ENCODE data around the gene NFKBIE. TPM values are rescaled to one million over a fixed set of nuclear protein-coding genes. Genes with fewer than 3 reads are reported as not detected.

Gene NFKBIE
- total RNA-seq, 2 donors from 2014 or later: 3.8 to 8.7 TPM

DNA sequence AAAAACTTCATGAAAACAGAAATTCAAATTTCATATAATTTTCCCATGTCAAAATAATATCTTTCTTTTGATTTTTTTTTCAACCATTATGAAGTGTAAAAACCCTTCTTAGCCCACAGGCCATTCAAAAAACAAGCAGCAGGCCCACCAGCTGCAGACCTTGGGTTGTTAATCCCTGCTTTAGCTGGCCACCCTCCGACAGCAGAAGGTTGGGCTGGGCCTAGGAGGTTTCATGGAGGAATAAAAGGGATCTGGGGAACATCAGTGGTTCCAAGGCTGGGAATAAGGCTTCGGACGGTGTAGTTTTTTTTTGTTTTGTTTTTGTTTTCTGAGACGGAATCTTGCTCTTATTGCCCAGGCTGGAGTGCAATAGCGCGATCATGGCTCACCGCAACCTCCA is 22.0 kb downstream of the NFKBIE start:
- H3K4me1 ChIP-seq: peaks cover 0 to 11% of the 10 kb centered on the region in 2 donors
- H3K4me3 ChIP-seq: no peak overlapping the region
- no peak overlapping the region for H3K27ac ChIP-seq
- H3K36me3 ChIP-seq: no peaks in the 10 kb centered on the region
- TF ChIP-seq CTCF (IDR thresholded peaks at IDR 0.05): no peak
- H3K9me3 ChIP-seq: no peaks in the 10 kb centered on the region
- no peaks in the 10 kb centered on the region for H3K27me3 ChIP-seq
- no peak for DNase-seq (ENCODE audit: low spot score)

DNA sequence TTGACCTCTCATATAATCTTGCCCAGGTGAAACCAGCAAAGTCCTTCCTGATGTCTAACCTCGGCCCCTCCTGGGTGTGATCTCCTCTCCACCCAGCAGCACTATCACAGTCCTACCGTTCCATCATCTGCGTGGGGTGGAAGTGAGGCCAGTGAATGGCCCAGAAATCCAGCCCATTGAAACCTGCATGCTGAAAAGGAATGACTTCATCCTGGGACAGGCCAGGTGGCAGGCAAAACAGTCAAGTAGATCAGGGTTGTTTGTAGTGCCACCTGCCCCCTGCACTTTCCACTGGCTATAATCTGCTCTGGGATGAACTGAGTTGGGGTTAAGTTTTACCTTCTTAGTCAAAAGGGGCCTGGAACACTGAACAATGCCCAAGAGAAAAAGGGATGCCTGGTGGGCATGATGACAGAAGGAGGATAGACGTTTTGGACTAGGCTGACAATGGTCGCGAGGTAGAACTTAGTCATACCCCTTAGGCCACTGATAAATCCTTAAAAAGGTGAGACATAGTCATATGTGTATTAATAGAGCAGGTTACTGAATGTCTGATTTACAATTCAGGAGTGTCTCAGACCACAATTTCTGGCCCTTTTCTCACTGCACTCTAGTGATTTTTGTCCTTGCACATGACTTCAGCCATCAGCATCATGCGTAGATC is 26.5 kb downstream of the NFKBIE start:
- H3K4me3 ChIP-seq: no peak overlapping the region
- H3K27ac ChIP-seq: peak overlapping the region; percentile 98
- H3K9me3 ChIP-seq: no peaks in the 10 kb centered on the region
- H3K36me3 ChIP-seq: no peaks in the 10 kb centered on the region
- H3K4me1 ChIP-seq: peaks cover 0 to 38% of the 10 kb centered on the region in 2 donors
- no peak for DNase-seq (ENCODE audit: low spot score)
- no peaks in the 10 kb centered on the region for H3K27me3 ChIP-seq
- no peak for TF ChIP-seq CTCF (IDR thresholded peaks at IDR 0.05)

GRCh38 chr6:44237813-44238433 is 27.4 kb downstream of the NFKBIE start:
- H3K27ac ChIP-seq: peak overlapping the region; percentile 98
- peak; percentile 85 for DNase-seq (ENCODE audit: low spot score)
- no peaks in the 10 kb centered on the region for H3K9me3 ChIP-seq
- peak; percentile 90 to 97 for TF ChIP-seq CTCF (IDR thresholded peaks at IDR 0.05)
- peaks cover 0 to 47% of the 10 kb centered on the region in 2 donors for H3K4me1 ChIP-seq
- peaks cover 1% of the 10 kb centered on the region for H3K36me3 ChIP-seq
- no peaks in the 10 kb centered on the region for H3K27me3 ChIP-seq
- H3K4me3 ChIP-seq: peak overlapping the region; percentile 59 to 67

DNA sequence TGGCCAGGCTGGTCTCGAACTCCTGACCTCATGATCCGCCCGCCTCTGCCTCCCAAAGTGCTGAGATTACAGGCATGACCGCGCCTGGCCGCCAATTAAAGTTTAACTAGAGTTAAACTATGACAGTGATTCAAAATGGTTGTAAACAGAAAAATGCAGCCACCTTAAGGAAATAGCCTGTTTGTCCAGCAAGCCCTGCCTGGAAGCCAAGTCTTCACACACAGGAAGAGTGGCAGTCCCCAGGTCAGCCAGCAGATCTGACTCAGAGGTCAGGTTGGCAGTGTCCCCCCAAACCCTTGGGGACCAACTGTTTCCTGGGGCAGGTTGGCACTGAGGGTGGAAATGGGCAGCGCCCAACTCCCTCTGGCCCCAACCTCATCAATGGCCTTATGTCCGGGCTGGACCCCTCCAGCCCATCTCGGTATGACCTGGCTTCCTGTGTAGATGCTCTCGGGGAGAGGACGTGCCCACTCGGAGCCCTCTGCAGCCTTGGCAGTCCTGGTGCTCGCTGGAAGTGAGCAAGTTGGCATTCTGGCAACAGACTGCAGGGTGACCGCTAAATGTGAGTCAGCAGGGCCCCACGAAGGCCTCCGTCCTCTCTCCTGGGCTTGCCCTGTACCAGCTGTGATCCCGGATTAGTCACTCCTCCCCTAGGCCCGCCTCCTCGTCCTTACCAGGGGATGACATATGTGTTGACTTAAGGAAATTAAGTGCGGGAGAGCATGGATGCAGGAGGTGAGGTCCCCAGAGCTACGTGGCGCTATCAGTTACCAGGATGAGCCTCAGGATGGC is 28.1 kb downstream of the NFKBIE start:
- no peaks in the 10 kb centered on the region for H3K27me3 ChIP-seq
- H3K4me1 ChIP-seq: peaks cover 0 to 52% of the 10 kb centered on the region in 2 donors
- peak; percentile 98 for DNase-seq (ENCODE audit: low spot score)
- H3K4me3 ChIP-seq: peak overlapping the region; percentile 59 to 67
- TF ChIP-seq CTCF (IDR thresholded peaks at IDR 0.05): no peak
- no peaks in the 10 kb centered on the region for H3K9me3 ChIP-seq
- H3K27ac ChIP-seq: peak overlapping the region; percentile 98
- peaks cover 8% of the 10 kb centered on the region for H3K36me3 ChIP-seq

GRCh38 chr6:44235891-44236516 is 29.3 kb downstream of the NFKBIE start:
- H3K36me3 ChIP-seq: peaks cover 20% of the 10 kb centered on the region
- no peak overlapping the region for H3K4me3 ChIP-seq
- DNase-seq (ENCODE audit: low spot score): no peak
- peak overlapping the region; percentile 98 for H3K27ac ChIP-seq
- no peaks in the 10 kb centered on the region for H3K27me3 ChIP-seq
- no peaks in the 10 kb centered on the region for H3K9me3 ChIP-seq
- no peak for TF ChIP-seq CTCF (IDR thresholded peaks at IDR 0.05)
- H3K4me1 ChIP-seq: peaks cover 0 to 52% of the 10 kb centered on the region in 2 donors
